Activated T-cell treated with anti-CD3 and anti-CD28 coated beads for 1 hour (primary cell): Measurements from ENCODE around the gene ASPA.
"Not testable (repeated sequence)": the region's sequence is repeated elsewhere in the genome, so short reads cannot be mapped to it uniquely, and the experiment has no call there.

Source experiments
- DNase-seq: peaks from one replicate; pipeline ENCODE4 v3.0.0-alpha.2; 2020; ENCODE audit warnings: low read depth

The ASPA gene

GRCh38 chr17:3507869-3508268, 32.1 kb downstream of the ASPA start:
- no peak for DNase-seq

- no peak for DNase-seq
Observed at GRCh38 chr17:3510090-3510489, 34.3 kb downstream of the ASPA start.

GRCh38 chr17:3511852-3512504, 36.2 kb downstream of the ASPA start:
- DNase-seq: no peak

- no peak for DNase-seq
Observed at GRCh38 chr17:3512505-3513171, 36.8 kb downstream of the ASPA start.

GRCh38 chr17:3513305-3514035, 37.7 kb downstream of the ASPA start:
- no peak for DNase-seq

- DNase-seq: not testable (repeated sequence)
Observed at GRCh38 chr17:3514167-3514566, 38.4 kb downstream of the ASPA start.

- no peak for DNase-seq
Observed at GRCh38 chr17:3514873-3515272, 39.1 kb downstream of the ASPA start.

- not testable (repeated sequence) for DNase-seq
Observed at GRCh38 chr17:3519472-3519871, 43.7 kb downstream of the ASPA start.

GRCh38 chr17:3524024-3524423, 48.2 kb downstream of the ASPA start:
- no peak for DNase-seq

- DNase-seq: no peak
Observed at GRCh38 chr17:3526491-3526890, 50.7 kb downstream of the ASPA start.

GRCh38 chr17:3526971-3527370, 51.2 kb downstream of the ASPA start:
- DNase-seq: no peak

GRCh38 chr17:3527468-3527867, 51.7 kb downstream of the ASPA start:
- DNase-seq: no peak

- no peak for DNase-seq
Observed at GRCh38 chr17:3527896-3528295, 52.1 kb downstream of the ASPA start.

- no peak for DNase-seq
Observed at GRCh38 chr17:3528403-3528851, 52.6 kb downstream of the ASPA start.

- no peak for DNase-seq
Observed at GRCh38 chr17:3528880-3529511, 53.2 kb downstream of the ASPA start.

- DNase-seq: no peak
Observed at GRCh38 chr17:3529817-3530741, 54.3 kb downstream of the ASPA start.

GRCh38 chr17:3531266-3532101, 55.7 kb downstream of the ASPA start:
- DNase-seq: no peak

GRCh38 chr17:3532106-3532858, 56.5 kb downstream of the ASPA start:
- DNase-seq: no peak

GRCh38 chr17:3532859-3533142, 57.0 kb downstream of the ASPA start:
- no peak for DNase-seq

- DNase-seq: no peak
Observed at GRCh38 chr17:3533752-3534151, 58.0 kb downstream of the ASPA start.
